Measurements from ENCODE around the gene KLHL26.

KLHL26 gene

DNA sequence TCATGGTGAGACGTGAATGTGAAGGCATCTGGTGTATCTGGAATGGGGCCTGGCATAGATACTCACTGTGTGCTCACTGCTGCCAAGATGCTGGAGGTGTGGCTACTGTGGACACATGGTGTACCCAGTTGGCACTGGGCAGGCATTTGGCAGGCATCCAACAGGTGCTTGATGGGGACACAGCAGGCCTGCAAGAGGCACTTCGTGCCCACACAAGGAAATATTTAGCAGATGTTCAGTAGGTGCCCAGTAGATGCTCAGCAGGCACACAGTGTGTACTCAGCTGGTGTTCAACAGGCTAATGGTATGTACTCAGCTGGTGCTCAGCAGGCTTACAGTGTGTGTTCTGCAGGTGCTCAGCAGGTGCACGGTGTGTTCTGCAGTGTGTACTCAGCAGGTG lies 60.9 kb downstream of the KLHL26 start:
- no peak for DNase-seq

DNA sequence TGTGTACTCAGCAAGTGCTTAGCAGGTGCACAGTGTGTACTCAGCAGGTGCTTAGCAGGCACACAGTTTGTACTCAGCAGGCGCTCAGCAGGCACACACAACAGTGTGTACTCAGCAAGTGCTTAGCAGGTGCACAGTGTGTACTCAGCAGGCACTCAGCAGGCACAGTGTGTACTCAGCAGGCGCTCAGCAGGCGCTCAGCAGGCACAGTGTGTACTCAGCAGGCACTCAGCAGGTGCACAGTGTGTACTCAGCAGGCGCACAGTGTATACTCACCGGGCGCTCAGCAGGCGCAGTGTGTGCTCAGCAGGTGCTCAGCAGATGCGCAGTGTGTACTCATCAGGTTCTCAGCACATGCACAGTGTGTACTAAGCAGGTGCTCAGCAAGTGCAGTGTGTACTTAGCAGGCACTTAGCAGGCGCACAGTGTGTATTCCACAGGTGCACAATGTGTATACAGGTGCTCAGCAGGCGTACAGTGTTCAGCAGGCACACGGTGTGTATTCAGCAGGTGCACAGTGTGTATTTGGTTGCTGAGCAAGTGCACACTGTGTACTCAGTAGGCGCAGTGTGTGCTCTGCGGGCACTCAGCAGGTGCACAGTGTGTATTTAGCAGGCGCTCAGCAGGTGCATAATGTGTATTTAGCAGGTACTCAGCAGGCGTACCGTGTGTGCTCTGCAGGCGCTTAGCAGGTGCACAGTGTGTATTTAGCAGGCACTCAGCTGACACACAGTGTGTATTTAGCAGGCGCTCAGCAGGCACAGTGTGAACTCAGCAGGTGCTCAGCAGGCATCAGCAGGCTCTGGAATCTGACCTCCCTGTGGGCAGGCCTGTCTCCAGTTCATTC lies 61.7 kb downstream of the KLHL26 start:
- no peak for DNase-seq

- DNase-seq = no peak
Measured at GRCh38 chr19:18699403-18700054, 62.7 kb downstream of the KLHL26 start.

DNA sequence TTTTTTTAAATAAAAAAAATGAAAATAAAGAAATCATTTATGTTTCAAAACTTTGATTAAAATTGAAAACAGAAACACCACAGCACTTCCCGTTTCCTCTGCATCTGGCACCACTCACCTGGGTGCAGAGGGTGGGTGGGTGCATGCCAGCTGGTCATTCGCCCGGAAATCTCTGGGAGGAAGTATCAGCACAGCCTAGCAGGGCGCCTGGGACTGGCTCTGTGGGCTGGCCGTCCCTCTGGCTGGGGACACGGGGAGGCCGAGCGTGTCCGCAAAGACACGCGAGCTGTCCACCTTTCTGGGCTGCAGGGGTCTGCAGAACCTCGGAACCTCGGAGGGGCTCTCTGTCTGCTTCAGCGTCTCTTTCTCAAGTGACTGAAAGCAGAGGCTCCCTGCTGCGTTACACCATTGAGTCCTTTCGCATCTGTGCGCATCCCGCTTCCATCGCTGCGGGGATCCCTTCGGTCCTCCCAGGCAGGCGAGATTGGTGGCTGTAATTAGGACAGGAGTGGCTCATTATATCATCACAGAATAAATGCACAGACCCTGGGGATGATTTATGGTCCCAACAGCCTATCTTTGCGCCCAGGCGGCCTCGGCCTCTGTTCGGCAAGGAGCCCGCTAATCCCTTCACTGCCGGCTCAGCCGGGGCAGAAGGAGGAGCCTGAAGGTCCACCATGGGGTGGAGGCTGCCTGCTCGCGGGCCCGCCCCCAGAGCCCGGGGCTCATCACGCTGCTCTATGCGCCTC lies 63.8 kb downstream of the KLHL26 start:
- DNase-seq = no peak

GRCh38 chr19:18701250-18701608 lies 64.4 kb downstream of the KLHL26 start:
- no peak for DNase-seq

DNA sequence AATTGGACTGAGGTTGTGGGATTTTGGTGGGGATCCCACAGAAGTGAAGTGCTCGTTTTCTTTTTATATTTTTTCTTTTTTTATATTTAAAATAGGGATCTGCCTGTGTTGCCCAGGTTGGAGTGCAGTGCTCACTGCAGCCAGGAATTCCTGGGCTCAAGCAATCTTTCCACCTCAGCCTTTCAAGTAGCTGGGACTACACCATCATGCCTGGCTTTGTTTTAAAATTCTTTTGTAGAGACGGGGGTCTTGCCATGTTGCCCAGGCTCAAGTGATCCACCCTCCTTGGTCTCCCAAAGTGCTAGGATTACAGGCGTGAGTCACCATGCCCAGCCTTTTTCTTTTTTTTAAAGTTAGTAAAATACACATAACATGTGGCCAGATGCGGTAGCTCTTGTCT lies 67.2 kb downstream of the KLHL26 start:
- DNase-seq = no peak

DNA sequence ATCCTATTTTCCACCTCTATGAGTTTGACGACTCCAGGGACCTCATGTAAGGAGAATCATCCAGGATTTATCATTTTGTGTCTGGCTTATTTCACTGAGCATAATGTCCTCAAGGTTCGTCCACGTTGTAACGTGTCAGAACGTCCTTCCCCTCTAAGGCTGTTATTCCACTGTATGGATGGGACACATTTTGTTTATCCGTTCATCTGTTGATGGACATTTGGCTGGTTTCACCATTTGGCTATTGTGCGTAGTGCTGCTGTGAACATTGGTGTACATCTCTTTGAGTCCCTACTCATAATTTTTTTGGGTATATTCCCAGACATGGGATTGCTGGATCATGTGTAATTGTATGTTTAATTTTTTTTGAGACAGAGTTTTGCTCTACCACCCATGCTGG lies 68.1 kb downstream of the KLHL26 start:
- no peak for DNase-seq

GRCh38 chr19:18708452-18709231 lies 71.8 kb downstream of the KLHL26 start:
- no peak for DNase-seq

DNA sequence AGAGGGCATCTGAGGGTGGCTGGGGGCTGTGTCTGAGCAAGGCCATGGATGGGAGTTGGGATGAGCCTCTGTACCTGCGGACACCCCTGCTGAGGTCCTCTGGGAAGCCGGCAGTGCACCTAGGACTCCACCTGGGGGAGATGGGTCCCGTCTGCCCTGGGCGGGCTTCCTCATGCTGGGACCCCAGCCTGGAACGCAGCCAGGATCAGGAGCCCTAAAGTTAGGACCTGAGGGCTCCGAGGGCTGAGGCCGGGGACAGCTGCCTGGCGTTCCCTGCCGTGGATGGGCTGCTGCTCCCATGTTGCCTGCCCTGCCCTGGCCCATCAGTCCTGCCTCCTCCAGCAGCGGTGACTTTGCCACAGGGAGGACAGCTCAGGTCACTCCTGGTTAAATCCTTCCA lies 72.7 kb downstream of the KLHL26 start:
- no peak for DNase-seq

- DNase-seq = no peak
Measured at GRCh38 chr19:18710186-18710585, 73.4 kb downstream of the KLHL26 start.

GRCh38 chr19:18710996-18711751 lies 74.3 kb downstream of the KLHL26 start:
- no peak for DNase-seq

- no peak for DNase-seq
Measured at GRCh38 chr19:18711893-18712292, 75.1 kb downstream of the KLHL26 start.

DNA sequence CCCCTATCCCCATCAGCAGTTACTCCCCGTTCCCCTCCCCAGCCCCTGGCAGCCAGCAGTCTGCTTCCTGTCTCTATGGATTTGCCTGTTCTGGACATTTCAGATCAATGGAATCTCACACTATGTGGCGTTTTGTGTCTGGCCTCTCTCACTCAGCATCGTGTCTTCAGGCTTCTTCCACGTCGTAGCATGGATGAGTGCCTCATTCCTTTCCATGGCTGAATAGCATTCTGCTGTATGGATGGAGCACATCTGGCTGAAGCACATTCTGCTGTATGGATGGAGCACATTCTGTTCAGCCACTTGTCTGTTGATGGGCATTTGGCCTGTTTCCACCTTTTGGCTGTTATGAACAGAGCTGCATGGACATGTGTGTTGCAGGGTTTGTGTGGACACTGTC lies 76.2 kb downstream of the KLHL26 start:
- no peak for DNase-seq

DNA sequence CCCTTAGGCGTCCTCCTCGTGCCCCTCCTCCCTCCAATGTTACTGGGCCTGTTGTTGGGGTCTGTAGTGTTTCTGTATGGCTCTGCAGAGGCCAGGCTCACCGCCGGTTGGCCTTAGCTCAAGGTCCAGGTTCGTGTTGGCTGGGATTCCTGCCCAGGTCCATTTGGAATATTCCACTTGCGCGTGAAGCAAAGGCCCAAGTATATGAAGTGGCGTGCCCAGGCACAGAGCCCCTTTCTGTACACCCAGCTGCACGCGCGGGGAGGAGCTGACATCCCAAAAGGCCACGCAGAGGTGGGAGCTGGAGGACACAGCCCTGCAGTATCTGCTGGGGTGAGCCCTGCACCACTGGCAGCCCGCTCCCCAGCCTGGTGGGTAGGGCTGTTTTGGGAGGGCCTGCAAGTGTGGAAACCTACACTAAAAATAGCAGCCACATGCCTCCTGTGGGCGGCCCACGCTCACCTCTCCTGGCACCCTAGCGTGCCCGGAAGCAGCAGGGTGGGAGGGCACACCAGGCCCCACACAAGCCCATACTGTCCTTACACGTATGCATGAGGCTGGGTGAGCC lies 76.8 kb downstream of the KLHL26 start:
- DNase-seq = no peak

- no peak for DNase-seq
Measured at GRCh38 chr19:18715416-18715815, 78.6 kb downstream of the KLHL26 start.

DNA sequence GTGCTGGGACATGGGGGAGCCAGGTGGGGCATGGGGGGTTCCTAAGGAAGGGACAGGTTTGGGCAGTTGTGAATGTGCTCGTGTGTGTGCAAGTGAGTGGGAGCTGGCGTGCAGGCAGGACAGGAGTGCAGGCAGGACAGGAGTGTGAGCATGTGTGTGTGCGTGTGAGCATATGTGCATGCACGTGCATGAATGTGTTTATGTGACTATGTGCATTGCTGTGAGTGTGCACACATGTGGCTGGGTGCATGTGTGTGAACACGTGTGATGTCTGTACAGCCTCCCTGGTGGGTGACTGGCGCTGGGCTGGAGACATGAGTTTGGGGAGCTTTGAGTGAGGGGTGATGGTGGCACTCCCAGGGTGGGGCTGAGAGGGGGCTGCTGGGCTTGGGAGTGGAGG lies 80.0 kb downstream of the KLHL26 start:
- DNase-seq = no peak

GRCh38 chr19:18717601-18718000 lies 80.8 kb downstream of the KLHL26 start:
- no peak for DNase-seq

DNA sequence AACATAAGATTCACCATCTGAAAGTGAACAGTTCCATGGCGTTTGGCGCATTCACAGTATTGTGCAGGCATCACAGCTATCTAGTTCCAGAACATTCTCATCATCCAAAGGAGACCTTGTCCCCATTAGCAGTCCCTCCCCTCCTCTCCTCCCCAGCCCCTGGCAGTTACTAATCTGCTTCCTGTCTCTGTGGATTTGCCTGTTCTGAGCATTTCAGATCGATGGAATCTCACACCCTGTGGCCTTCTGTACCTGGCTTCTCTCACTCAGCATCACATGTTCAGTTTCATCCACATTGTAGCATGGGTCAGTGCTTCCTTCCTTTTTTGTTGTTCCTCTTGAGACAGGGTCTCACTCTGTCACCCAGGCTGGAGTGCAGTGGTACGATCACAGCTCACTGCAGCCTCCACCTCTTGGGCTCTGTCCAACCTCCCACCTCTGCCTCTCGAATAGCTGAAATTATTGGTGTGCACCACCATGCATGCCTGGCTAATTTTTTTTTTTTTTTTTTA lies 81.2 kb downstream of the KLHL26 start:
- no peak for DNase-seq

DNA sequence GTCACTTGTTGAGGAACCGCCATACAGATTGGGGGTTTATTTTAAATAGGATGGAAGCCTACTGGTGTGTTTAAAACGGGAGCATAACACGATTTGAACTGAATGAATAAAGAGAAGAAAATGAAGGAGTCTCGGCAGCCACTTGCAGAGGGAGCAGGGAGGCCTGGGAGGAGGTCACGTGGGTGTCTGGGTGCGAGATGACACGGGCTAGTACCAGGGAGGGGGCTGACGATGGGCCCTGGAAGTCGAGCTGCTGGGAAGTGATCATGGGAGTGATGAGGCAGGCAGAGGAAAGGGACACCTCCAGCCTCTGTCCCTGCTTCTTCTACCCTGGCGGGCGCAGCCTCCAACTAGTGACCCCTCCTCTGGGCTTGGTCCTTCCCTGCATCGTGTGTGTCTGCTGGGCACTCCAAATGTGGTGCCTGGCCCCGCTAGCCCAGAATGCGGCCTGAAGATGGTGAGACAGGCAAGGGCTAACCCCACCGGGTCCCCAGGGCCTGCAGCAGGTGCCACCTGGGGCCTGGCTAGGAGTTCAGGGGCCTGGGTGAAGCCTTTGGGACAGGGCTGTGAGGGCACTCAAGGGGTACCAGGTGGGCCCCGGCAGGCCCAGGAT lies 82.1 kb downstream of the KLHL26 start:
- no peak for DNase-seq

- DNase-seq = no peak
Measured at GRCh38 chr19:18719541-18719940, 82.7 kb downstream of the KLHL26 start.
